ENCODE data around the gene ANKS6.

Gene ANKS6

GRCh38 chr9:98768344-98768743, 28.0 kb downstream of the ANKS6 start:
- no peak for DNase-seq

- no peak for DNase-seq
Observed at GRCh38 chr9:98767915-98768314, 28.4 kb downstream of the ANKS6 start.

- DNase-seq, result no peak
Observed at GRCh38 chr9:98767196-98767595, 29.2 kb downstream of the ANKS6 start.

- peak; percentile 42 for DNase-seq
Observed at GRCh38 chr9:98766586-98766985, 29.8 kb downstream of the ANKS6 start.

GRCh38 chr9:98765256-98765655, 31.1 kb downstream of the ANKS6 start:
- DNase-seq, result no peak

- peak; percentile 45 for DNase-seq
Observed at GRCh38 chr9:98763986-98764745, 32.2 kb downstream of the ANKS6 start.

GRCh38 chr9:98760231-98760630, 36.1 kb downstream of the ANKS6 start:
- DNase-seq, result no peak

- DNase-seq, result no peak
Observed at GRCh38 chr9:98755006-98755618, 41.2 kb downstream of the ANKS6 start.

- no peak for DNase-seq
Observed at GRCh38 chr9:98751210-98751609, 45.1 kb downstream of the ANKS6 start.

- no peak for DNase-seq
Observed at GRCh38 chr9:98750364-98751060, 45.8 kb downstream of the ANKS6 start.

GRCh38 chr9:98747476-98747875, 48.9 kb downstream of the ANKS6 start:
- DNase-seq, result no peak

GRCh38 chr9:98745470-98745869, 50.9 kb downstream of the ANKS6 start:
- DNase-seq, result no peak

GRCh38 chr9:98743818-98744611, 52.3 kb downstream of the ANKS6 start:
- no peak for DNase-seq

GRCh38 chr9:98743329-98743728, 53.0 kb downstream of the ANKS6 start:
- no peak for DNase-seq

- DNase-seq, result peak; percentile 50
Observed at GRCh38 chr9:98742325-98743280, 53.8 kb downstream of the ANKS6 start.

- DNase-seq, result no peak
Observed at GRCh38 chr9:98740226-98740881, 56.0 kb downstream of the ANKS6 start.

GRCh38 chr9:98738741-98739140, 57.6 kb downstream of the ANKS6 start:
- no peak for DNase-seq

GRCh38 chr9:98736226-98736625, 60.1 kb downstream of the ANKS6 start:
- DNase-seq, result no peak

GRCh38 chr9:98732801-98733200, 63.6 kb downstream of the ANKS6 start:
- DNase-seq, result no peak

- no peak for DNase-seq
Observed at GRCh38 chr9:98732091-98732490, 64.3 kb downstream of the ANKS6 start.

GRCh38 chr9:98730871-98731270, 65.5 kb downstream of the ANKS6 start:
- no peak for DNase-seq
